Left lung (tissue), 10 donors: ENCODE measurements around the gene FBXO17. TPM values are rescaled to one million over a fixed set of nuclear protein-coding genes. Genes with fewer than 3 reads are reported as not detected.

Source experiments
- ATAC-seq: fragments of 200-7000 bp; cut with Tn5 transposase; one replicate; pipeline ENCODE4 v1.9.1; 2020; ENCODE audit warnings: moderate library complexity
- DNase-seq, 4 donors: peaks; one replicate each; pipeline ENCODE4 v3.0.0-alpha.2; 2013 to 2020
- H3K27ac ChIP-seq, 2 donors: fragments of 200-600 bp; sonication (generic) in 1 of 2; one replicate each; pipeline versions ENCODE4 v1.5.0 to v1.8.0; 2020 to 2021
- H3K27me3 ChIP-seq, 2 donors: fragments of 200-600 bp; sonication (generic) in 1 of 2; one replicate each; pipeline versions ENCODE4 v1.5.0 to v1.8.0; 2020 to 2021
- H3K36me3 ChIP-seq, 2 donors: fragments of 200-600 bp; sonication (generic) in 1 of 2; one replicate each; pipeline versions ENCODE4 v1.5.0 to v1.8.0; 2020 to 2021
- H3K4me1 ChIP-seq, 2 donors: fragments of 200-600 bp; one replicate each; pipeline ENCODE4 v1.8.0; 2021
- H3K4me3 ChIP-seq, 2 donors: fragments of 200-600 bp; sonication (generic) in 1 of 2; one replicate each; pipeline versions ENCODE4 v1.5.0 to v1.8.0; 2020 to 2021; ENCODE audit warnings: mild to moderate bottlenecking in 1 of 2
- H3K9me3 ChIP-seq, 2 donors: fragments of 200-600 bp; sonication (generic) in 1 of 2; one replicate each; pipeline versions ENCODE4 v1.5.0 to v1.8.0; 2020 to 2021
- CTCF ChIP-seq, 2 donors: fragments of 200-600 bp; sonication (generic) in 1 of 2; IDR thresholded peaks; one replicate each; pipeline versions ENCODE4 v1.5.0 to v1.8.0; 2021; ENCODE audit warnings: antibody characterized with exemption in 2 of 2
- intact Hi-C, 2 donors: fragments of 100-400 bp; cut with DNase I; formaldehyde crosslinking; loops; one replicate each; pipeline versions ENCODE4 v1.11.2 to v1.14.2; 2022
- polyA plus RNA-seq, 6 donors: library from polyadenylated mRNA; unstranded; fragments of 120-200 nt; gene quantifications; one replicate each; pipeline ENCODE4 v1.2.1, GENCODE V29; 2013; ENCODE audit not compliant: insufficient read length in 6 of 6
- total RNA-seq, 2 donors: library from RNA; stranded (reverse); fragmentation: NEBNext Ultra II Directional; extraction: Animal tissue kit (Norgen Biotek cat#: 25700); gene quantifications; one replicate each; pipeline ENCODE4 v1.2.1, GENCODE V29; 2021
- donor health status: DM: no; HTN: yes; CAD: no.
- donor health status: DM: no; HTN: no; CAD: no.

The FBXO17 gene
- total and polyA plus RNA-seq, 8 donors: 7.1 to 50.3 (median 42.4) TPM

GRCh38 chr19:38922482-38922881 lies 53.1 kb downstream of the FBXO17 start:
- no peak for DNase-seq
- no peaks in the 10 kb centered on the region for H3K9me3 ChIP-seq
- H3K27me3 ChIP-seq: no peaks in the 10 kb centered on the region
- peaks cover 0 to 46% of the 10 kb centered on the region in 2 donors for H3K36me3 ChIP-seq
- no peaks in the 10 kb centered on the region for H3K4me1 ChIP-seq
- ATAC-seq: no peak
- intact Hi-C loops: no loop called here
- H3K27ac ChIP-seq: no peak overlapping the region
- no peak for TF ChIP-seq CTCF (IDR thresholded peaks at IDR 0.05)
- H3K4me3 ChIP-seq: no peak overlapping the region

GRCh38 chr19:38921420-38922274 lies 53.9 kb downstream of the FBXO17 start:
- Histone ChIP-seq H3K36me3 (peaks cover 0 to 46% of the 10 kb centered on the region in 2 donors), H3K9me3 (no peaks in the 10 kb centered on the region), H3K4me1 (no peaks in the 10 kb centered on the region), H3K27me3 (no peaks in the 10 kb centered on the region), H3K27ac (no peak overlapping the region), H3K4me3 (no peak overlapping the region)
- no peak for TF ChIP-seq CTCF (IDR thresholded peaks at IDR 0.05)
- DNase-seq (no peak), ATAC-seq (no peak)
- intact Hi-C loops: no loop called here

GRCh38 chr19:38920602-38921419 lies 54.7 kb downstream of the FBXO17 start:
- H3K27me3 ChIP-seq: no peaks in the 10 kb centered on the region
- no peaks in the 10 kb centered on the region for H3K9me3 ChIP-seq
- intact Hi-C loops: no loop called here
- H3K4me1 ChIP-seq: no peaks in the 10 kb centered on the region
- TF ChIP-seq CTCF (IDR thresholded peaks at IDR 0.05): no peak
- ATAC-seq: no peak
- no peak overlapping the region for H3K4me3 ChIP-seq
- peaks cover 0 to 42% of the 10 kb centered on the region in 2 donors for H3K36me3 ChIP-seq
- H3K27ac ChIP-seq: no peak overlapping the region
- no peak for DNase-seq

GRCh38 chr19:38919837-38920601 lies 55.5 kb downstream of the FBXO17 start:
- no peak for TF ChIP-seq CTCF (IDR thresholded peaks at IDR 0.05)
- Histone ChIP-seq H3K9me3 (no peaks in the 10 kb centered on the region), H3K4me1 (no peaks in the 10 kb centered on the region), H3K4me3 (no peak overlapping the region), H3K27me3 (no peaks in the 10 kb centered on the region), H3K36me3 (peaks cover 0 to 41% of the 10 kb centered on the region in 2 donors), H3K27ac (no peak overlapping the region)
- DNase-seq: no peak
- intact Hi-C loops: no loop called here
- no peak for ATAC-seq
